H1 (cell line): ENCODE results near the gene FAM9C.

Experiments used
- BCL11A ChIP-seq, 2 experiments: IDR thresholded peaks; one replicate each; pipeline ENCODE4 v1.6.1; 2011; ENCODE audit warnings: low read depth in 2 of 2, low read length in 2 of 2, mild to moderate bottlenecking in 2 of 2
- CHD2 ChIP-seq: IDR thresholded peaks from 2 replicates; pipeline ENCODE4 v1.6.1; 2012; ENCODE audit warnings: low read length, improper control_type of control experiment
- EP300 ChIP-seq, 2 experiments: IDR thresholded peaks; 1 replicate in 1 of 2; 2 replicates in 1 of 2; pipeline ENCODE4 v1.6.1; 2011 to 2012; ENCODE audit warnings: low read depth in 2 of 2, low read length in 2 of 2, mild to moderate bottlenecking in 2 of 2, borderline replicate concordance in 1 of 2, inconsistent platforms in 1 of 2, moderate library complexity in 1 of 2
- EZH2 ChIP-seq: fragments of 200-600 bp; sonication (generic); IDR thresholded peaks from 2 replicates; pipeline ENCODE4 v1.7.1; 2012; ENCODE audit warnings: low read depth, mild to moderate bottlenecking, moderate library complexity, low read length, inconsistent platforms; ENCODE audit not compliant: severe bottlenecking
- FOSL1 ChIP-seq: IDR thresholded peaks from 2 replicates; pipeline ENCODE4 v1.6.1; 2011; ENCODE audit warnings: mild to moderate bottlenecking, low read depth, low read length, moderate library complexity; ENCODE audit not compliant: insufficient read depth
- KDM1A ChIP-seq: fragments of 200-600, 300-600 bp; sonication (generic); IDR thresholded peaks from 2 replicates; pipeline ENCODE4 v1.7.1; 2016; ENCODE audit warnings: mild to moderate bottlenecking, low read length, borderline replicate concordance
- POLR2A ChIP-seq, 2 experiments: IDR thresholded peaks; 1 replicate in 1 of 2; 2 replicates in 1 of 2; pipeline ENCODE4 v1.6.1; 2011; ENCODE audit warnings: low read depth in 2 of 2, low read length in 2 of 2, mild to moderate bottlenecking in 2 of 2; ENCODE audit errors: control extremely low read depth in 1 of 2
- RAD21 ChIP-seq, 2 experiments: IDR thresholded peaks in 1 of 2; conservative IDR thresholded peaks in 1 of 2; 2 replicates each; pipeline ENCODE4 v1.6.1; 2011; ENCODE audit warnings: low read depth in 2 of 2, low read length in 2 of 2, improper control_type of control experiment in 1 of 2, inconsistent platforms in 1 of 2, mild to moderate bottlenecking in 1 of 2, moderate library complexity in 1 of 2
- SP1 ChIP-seq: IDR thresholded peaks from 2 replicates; pipeline ENCODE4 v1.6.1; 2011; ENCODE audit warnings: low read depth, low read length
- TAF7 ChIP-seq: optimal IDR thresholded peaks from 2 replicates; pipeline ENCODE3; 2011; ENCODE audit warnings: low read depth, mild to moderate bottlenecking, inconsistent platforms, low read length, moderate library complexity, borderline replicate concordance
- YY1 ChIP-seq: IDR thresholded peaks from 2 replicates; pipeline ENCODE4 v1.6.1; 2011; ENCODE audit warnings: low read depth, mild to moderate bottlenecking, low read length
- TF ChIP-seq, protein P1 (sequence below), 3 experiments: IDR thresholded peaks; 1 replicate in 2 of 3; 2 replicates in 1 of 3; pipeline versions ENCODE4 v1.5.1 to v1.6.1; 2011; ENCODE audit warnings: low read length in 3 of 3, mild to moderate bottlenecking in 3 of 3, inconsistent platforms in 2 of 3, low read depth in 1 of 3, moderate library complexity in 1 of 3; ENCODE audit not compliant: insufficient read depth in 1 of 3; ENCODE audit errors: control extremely low read depth in 1 of 3
- TF ChIP-seq, protein P2 (sequence below): IDR thresholded peaks from 2 replicates; pipeline ENCODE4 v1.6.1; 2012; ENCODE audit warnings: inconsistent platforms

DNA sequence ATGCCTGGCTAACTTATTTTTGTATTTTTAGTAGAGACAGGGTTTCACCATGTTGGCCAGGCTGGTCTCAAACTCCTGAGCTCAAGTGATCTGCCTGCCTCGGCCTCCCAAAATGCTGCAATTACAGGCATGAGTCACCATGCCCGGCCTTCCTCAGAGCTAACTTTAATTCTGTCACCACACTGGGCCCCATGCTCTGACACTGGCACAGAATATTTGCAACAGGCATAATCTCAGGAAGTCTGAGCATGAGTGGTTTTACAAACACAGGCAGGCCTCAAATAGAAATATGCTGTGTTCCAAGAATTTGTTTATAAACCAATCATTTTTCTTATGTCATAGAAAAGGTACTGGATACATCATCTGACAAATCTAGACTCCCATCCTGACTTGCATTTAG, 32.7 kb upstream of the FAM9C start:
- TF ChIP-seq, protein P1, sequence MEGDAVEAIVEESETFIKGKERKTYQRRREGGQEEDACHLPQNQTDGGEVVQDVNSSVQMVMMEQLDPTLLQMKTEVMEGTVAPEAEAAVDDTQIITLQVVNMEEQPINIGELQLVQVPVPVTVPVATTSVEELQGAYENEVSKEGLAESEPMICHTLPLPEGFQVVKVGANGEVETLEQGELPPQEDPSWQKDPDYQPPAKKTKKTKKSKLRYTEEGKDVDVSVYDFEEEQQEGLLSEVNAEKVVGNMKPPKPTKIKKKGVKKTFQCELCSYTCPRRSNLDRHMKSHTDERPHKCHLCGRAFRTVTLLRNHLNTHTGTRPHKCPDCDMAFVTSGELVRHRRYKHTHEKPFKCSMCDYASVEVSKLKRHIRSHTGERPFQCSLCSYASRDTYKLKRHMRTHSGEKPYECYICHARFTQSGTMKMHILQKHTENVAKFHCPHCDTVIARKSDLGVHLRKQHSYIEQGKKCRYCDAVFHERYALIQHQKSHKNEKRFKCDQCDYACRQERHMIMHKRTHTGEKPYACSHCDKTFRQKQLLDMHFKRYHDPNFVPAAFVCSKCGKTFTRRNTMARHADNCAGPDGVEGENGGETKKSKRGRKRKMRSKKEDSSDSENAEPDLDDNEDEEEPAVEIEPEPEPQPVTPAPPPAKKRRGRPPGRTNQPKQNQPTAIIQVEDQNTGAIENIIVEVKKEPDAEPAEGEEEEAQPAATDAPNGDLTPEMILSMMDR (IDR thresholded peaks at IDR 0.05; ENCODE audit: control extremely low read depth in 1 of 3, insufficient read depth in 1 of 3, low read depth in 1 of 3, low read length in 3 of 3), result no peak
- no peak for TF ChIP-seq CHD2
- no peak for TF ChIP-seq YY1
- TF ChIP-seq, protein P2, sequence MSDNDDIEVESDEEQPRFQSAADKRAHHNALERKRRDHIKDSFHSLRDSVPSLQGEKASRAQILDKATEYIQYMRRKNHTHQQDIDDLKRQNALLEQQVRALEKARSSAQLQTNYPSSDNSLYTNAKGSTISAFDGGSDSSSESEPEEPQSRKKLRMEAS, result no peak
- TF ChIP-seq EP300 (IDR thresholded peaks at IDR 0.05; ENCODE audit: borderline replicate concordance in 1 of 2, low read depth in 2 of 2, low read length in 2 of 2), result no peak
- TF ChIP-seq EZH2, result no peak
- no peak for TF ChIP-seq POLR2A (IDR thresholded peaks at IDR 0.05; ENCODE audit: control extremely low read depth in 1 of 2, low read depth in 2 of 2, low read length in 2 of 2)
- no peak for TF ChIP-seq RAD21 (IDR thresholded peaks at IDR 0.05 in 1 of 2, conservative IDR thresholded peaks at IDR 0.05 in 1 of 2; ENCODE audit: low read depth in 2 of 2, low read length in 2 of 2)
- TF ChIP-seq SP1, result no peak
- no peak for TF ChIP-seq BCL11A (IDR thresholded peaks at IDR 0.05; ENCODE audit: low read depth in 2 of 2, low read length in 2 of 2)
- TF ChIP-seq KDM1A, result no peak
- TF ChIP-seq TAF7, result no peak
- no peak for TF ChIP-seq FOSL1
